Measurements from ENCODE around the gene CRELD1.
A peak's percentile ranks its signal among the peaks of the same experiment; 100 is the strongest.

The CRELD1 gene

DNA sequence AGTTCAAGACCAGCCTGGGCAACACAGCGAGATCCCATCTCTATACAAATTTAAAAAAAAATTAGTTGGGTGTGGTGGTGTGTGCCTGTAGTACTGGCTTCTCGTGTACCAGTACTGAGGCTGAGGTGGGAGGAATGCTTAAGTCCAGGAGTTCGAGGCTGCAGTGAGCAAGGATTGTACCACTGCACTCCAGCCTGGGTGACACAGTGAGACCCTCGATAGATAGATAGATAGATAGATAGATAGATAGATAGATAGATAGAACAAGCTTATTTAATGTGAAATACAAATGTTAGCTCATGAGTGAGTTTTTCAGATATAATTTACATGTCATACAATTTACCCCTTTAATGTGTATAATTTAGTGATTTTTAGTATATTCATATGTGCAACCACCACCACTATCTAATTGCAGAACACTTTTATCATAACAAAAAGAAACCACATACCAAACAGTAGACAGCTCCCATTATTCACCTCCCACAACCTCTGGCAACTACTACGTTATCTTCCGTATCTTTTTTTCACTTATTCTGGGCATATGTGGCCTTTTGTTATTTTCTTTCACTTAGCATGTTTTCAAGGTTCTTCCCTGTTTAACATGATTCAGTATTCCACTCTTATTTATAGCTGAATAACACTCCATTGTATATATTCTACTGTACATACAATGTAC lies 31.7 kb downstream of the CRELD1 start:
- DNase-seq: no peak

DNA sequence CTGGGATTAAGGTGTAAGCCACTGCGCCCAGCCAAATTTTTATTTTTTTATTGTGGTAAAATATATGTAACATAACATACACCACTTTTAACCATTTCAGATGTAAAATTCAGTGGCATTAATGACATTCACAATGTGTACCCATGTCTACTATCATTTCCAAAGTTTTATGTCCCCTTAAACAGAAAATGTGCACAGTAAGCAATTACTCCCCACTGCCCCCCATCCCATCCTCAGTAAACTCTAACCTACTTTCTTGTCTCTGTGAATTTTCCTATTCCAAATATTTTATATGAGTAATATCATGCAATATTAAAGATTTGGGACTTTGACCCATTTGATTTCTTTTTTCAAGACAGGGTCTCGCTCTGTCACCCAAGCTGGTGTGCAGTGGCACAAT lies 33.2 kb downstream of the CRELD1 start:
- no peak for DNase-seq

DNA sequence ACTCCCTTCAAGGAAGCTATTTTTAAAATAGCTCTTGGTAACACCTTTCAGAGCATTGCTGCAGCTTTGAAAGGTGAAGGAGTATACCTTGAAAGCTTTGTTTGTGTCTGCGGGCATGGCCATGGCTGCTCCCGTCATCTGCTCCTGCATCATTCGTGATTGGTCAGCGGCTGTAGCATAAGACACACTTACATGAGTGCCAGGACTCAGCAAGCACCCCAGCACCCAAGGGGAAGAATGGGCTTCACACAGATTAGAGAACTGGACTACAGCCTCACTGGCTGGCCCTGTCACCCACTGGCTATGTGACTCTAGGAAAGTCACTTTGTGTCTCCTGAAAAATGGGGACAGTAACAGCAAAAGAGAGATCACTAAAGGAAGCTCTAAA lies 36.0 kb downstream of the CRELD1 start:
- DNase-seq: no peak

DNA sequence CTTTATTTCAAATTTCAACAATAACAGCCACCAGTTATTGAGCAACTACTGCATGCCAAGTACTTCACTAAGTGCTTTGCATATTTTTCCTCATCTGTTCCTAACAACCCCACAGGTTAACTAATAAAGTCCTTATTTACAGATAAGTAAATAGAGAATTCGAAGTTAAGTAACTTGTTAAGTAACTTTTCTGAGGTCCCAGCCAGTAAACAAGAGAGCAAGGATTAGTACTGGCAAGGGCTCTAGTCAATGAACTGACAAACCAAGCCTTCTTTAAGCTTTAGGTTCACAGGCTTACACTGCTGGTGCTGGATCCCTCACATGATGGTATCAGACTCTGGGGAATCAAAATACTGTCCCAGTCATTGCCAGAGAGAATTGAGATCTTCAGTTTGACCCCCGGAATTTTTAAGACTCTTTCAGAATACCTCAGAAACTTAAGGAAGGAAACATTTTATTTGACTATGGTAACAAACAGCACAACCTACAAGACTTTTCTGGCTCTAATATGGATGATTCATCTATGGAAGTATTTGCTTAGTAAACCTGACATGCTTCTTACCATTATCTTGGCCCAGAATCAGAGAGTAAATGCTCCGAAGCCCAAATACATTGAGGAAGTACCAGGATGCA lies 36.5 kb downstream of the CRELD1 start:
- DNase-seq: peak; percentile 18

DNA sequence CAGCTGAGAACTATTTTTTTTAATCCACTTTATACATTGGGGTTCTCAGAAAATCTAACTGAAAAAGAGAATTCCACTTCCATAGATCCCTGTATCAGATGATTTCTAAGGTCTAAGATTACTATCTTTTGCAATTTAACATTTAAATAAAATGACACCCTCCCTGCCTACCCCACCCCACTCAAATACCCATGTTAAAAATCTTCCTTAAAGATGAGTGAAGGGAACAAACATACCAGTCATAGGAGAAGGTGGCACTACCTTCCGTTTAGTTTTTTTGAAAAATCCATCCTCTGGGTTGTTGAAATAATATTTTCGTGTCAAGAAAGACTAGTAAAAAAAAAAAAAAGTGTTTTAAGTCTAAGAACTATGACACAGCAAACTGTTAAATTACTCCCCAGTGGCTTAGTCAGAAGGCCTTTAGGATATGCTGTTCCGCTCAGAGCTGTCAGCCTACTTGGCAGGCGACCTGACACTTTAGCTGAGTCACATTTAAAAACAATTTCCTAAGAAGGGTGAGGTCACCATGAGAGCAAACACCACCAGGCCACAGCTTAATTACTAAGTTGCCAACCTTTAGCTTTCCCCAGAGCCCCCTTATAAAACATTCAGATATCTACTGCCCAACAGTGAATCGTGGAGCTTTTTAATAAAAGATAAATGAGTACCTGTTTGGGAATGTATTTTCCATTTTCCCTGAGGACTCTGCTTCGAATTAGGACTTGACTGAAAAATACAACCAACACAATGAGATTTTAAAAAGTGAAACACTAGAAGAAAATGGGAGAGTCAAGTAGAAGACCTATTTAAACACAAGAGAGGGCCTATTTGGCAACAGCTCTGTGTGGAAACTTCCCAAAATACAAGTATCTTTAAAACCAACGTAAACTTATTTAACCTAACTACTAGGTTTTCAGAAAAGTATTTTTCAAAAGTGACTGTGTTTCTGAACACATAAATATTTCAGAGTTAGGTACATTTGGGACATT lies 43.4 kb downstream of the CRELD1 start:
- DNase-seq: peak; percentile 98

DNA sequence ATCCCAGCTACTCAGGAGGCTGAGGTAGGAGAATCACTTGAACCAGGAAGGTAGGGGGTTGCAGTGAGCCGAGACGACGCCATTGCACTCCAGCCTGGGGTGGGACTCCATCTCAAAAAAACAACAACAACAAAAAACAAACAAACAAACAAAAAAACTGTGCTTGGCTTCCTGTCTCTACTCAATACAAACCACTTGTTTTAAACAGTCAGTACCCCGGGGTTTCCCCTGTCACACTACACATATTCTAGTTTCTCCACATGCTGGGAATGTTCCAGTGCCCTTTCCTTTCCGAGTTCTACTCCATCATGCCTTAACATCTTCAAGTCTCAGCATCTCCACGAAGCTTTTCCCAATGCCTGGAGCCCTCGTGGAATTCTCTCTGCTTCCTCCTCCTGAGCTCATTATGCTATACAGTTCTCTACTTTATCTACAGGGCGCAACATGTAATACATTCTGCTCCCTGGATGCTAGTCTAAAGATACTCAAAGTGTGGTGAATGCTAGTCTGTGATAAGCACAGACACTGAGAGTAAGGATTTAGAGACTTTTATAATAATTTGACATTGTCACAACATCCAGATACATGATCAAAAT lies 45.2 kb downstream of the CRELD1 start:
- DNase-seq: no peak

DNA sequence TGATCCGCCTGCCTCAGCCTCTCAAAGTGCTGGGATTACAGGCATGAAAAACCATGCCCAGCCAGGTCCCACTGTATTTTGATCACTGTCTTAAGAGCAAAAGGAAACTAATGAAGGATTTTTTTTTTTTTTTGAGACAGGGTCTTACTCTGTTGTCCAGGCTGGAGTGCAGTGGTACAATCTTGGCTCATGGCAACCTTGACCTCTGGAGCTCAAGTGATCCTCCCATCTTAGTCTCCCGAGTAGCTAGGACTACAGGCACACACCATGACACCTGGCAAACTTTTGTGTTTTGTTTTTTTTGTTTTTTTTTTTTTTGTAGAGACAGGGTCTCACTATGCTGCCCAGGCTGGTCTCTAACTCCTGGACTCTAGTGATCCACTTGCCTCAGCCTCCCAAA lies 46.6 kb downstream of the CRELD1 start:
- no peak for DNase-seq

DNA sequence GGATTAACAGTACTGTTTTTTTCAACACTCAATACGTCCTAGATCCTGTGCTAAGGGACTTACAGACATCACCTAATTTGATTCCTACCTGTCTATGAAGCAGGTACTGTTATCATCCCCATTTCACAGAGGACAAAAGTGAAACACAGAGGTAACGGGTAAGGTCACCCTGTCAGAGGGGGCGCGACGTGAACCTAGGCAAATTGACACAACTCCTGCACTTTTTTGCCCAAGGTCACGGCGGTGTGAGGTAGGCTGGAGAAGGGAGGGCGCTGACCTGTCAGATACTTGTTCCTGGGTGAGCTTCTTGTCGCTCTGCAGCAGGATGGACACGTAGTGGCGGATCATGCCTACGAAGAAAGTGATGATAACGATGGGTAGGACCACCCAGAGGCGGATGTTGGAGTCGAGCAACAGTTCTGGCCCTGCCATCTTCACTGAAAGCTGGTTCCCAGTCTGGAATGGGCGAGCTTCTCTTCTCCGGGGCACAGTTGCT lies 52.6 kb downstream of the CRELD1 start:
- DNase-seq: no peak

DNA sequence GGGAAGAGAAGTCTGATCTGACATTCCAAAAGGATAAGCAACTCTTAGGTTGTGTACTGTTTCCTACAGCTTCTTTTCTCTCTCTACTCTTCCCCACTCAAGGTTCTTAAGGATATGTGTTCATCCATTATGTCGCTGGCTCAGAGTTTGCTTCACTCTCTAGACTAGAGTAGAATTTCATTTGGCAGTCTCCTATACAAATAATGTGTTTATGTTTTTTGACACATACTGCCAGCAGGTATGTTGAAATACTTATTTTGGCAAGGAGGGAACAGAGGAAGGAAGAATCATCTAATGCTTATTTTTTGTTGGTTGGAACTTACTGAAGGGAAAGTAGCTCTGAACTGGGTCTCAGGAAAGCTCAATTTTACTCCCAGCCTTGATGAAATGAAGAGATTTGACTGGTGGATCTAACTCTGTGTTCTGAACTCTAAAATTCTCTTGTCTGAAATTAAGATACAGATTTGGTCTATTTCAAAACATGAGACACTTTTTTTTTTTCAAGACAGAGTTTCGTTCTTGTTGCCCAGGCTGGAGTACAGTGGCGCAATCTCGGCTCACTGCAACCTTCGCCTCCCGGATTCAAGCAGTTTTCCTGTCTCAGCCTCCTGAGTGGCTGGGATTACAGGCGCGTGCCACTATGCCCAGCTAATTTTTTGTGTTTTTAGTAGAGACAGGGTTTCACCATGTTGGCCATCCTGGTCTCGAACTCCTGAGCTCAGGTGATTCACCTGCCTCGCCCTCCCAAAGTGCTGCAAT lies 60.6 kb downstream of the CRELD1 start:
- DNase-seq: no peak
